ENCODE data around the gene ING1.
"Not testable (repeated sequence)": the region's sequence is repeated elsewhere in the genome, so short reads cannot be mapped to it uniquely, and the experiment has no call there.

The ING1 gene

GRCh38 chr13:110683921-110684320, 29.6 kb upstream of the ING1 start:
- DNase-seq (ENCODE audit: low spot score), result no peak
- Histone ChIP-seq H3K4me3 (no peak overlapping the region), H3K27ac (no peak overlapping the region)
- no peak for TF ChIP-seq CTCF (IDR thresholded peaks at IDR 0.05)

- no peak overlapping the region for H3K4me3 ChIP-seq
- H3K27ac ChIP-seq, result no peak overlapping the region
- TF ChIP-seq CTCF (IDR thresholded peaks at IDR 0.05), result no peak
- no peak for DNase-seq (ENCODE audit: low spot score)
These were observed 29.0 kb upstream of the ING1 start for GRCh38 chr13:110684388-110685056.

- H3K27ac ChIP-seq, result no peak overlapping the region
These were observed 28.0 kb upstream of the ING1 start for GRCh38 chr13:110685305-110686020.

GRCh38 chr13:110687736-110688135, 25.8 kb upstream of the ING1 start:
- no peak for TF ChIP-seq CTCF (IDR thresholded peaks at IDR 0.05)
- Histone ChIP-seq H3K4me3 (no peak overlapping the region), H3K27ac (no peak overlapping the region)
- DNase-seq (ENCODE audit: low spot score), result no peak

More at GRCh38 chr13:110685305-110686020, 28.0 kb upstream of the ING1 start:
- DNase-seq (ENCODE audit: low spot score), result no peak
- no peak overlapping the region for H3K4me3 ChIP-seq
- no peak for TF ChIP-seq CTCF (IDR thresholded peaks at IDR 0.05)

GRCh38 chr13:110689041-110689440, 24.5 kb upstream of the ING1 start:
- DNase-seq (ENCODE audit: low spot score), result no peak
- H3K4me3 ChIP-seq, result no peak overlapping the region
- no peak for TF ChIP-seq CTCF (IDR thresholded peaks at IDR 0.05)
- no peak overlapping the region for H3K27ac ChIP-seq

- no peak overlapping the region for H3K4me3 ChIP-seq
- TF ChIP-seq CTCF (IDR thresholded peaks at IDR 0.05), result no peak
- DNase-seq (ENCODE audit: low spot score), result no peak
- H3K27ac ChIP-seq, result no peak overlapping the region
These were observed 23.8 kb upstream of the ING1 start for GRCh38 chr13:110689711-110690110.

- no peak overlapping the region for H3K4me3 ChIP-seq
- DNase-seq (ENCODE audit: low spot score), result no peak
- TF ChIP-seq CTCF (IDR thresholded peaks at IDR 0.05), result no peak
- no peak overlapping the region for H3K27ac ChIP-seq
These were observed 23.0 kb upstream of the ING1 start for GRCh38 chr13:110690516-110690915.

- not testable (repeated sequence) for DNase-seq (ENCODE audit: low spot score); H3K27ac ChIP-seq; H3K4me3 ChIP-seq
These were observed 17.7 kb upstream of the ING1 start for GRCh38 chr13:110695774-110696173.

Data from coronary artery (tissue), 2 donors.